DMS53 treated with DMSO at 0.1 percent for 48 hours (cell line): Measurements from ENCODE around the gene EVL.

Experiments
- DNase-seq: peaks from one replicate; lab custom pipeline; 2025; ENCODE audit not compliant: unreplicated experiment; lab: John Stamatoyannopoulos, UW

Gene EVL

GRCh38 chr14:100107236-100107635 is 42.0 kb downstream of the EVL start:
- no peak for DNase-seq

- peak; percentile 36 for DNase-seq
These were observed 43.0 kb downstream of the EVL start for GRCh38 chr14:100108042-100108825.

DNA sequence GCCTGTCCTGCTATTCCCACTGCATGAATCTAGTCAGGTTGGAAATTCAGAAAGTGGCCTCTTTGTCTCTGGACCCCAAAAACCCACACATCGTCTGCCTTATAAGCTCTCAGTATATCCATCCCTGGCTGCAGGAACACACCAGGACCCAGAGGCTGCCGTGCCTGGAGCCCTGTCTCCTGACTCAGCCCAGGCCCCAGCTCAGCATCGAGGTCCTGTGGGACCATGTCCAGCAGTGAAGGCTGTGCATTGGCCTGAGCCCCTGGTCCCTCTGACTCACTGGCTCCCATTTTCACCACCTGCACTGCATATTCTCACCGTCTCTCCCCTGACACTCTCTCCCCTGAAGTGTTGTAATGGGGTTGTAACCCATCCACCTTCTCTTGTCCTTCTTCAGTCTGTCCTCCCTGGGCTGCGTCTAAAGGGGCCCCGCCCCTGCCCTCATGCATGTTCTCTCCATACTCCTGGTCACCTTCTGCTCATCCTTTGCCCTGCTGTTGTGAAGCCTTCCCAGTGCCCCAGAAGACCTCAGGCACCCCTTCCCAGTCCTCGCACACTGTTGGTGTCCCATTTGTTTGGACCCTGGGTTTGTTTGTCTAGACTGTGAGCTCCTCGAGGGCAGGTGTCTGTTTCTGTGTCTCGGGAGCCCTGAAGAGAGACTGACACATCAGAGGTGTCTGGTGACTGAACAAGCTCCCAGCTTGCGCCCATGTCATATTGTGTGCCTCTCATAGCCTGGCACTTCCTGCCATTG is 43.8 kb downstream of the EVL start:
- DNase-seq, result no peak

- DNase-seq, result no peak
These were observed 44.4 kb downstream of the EVL start for GRCh38 chr14:100109594-100109955.

- no peak for DNase-seq
These were observed 45.6 kb downstream of the EVL start for GRCh38 chr14:100110816-100111215.

DNA sequence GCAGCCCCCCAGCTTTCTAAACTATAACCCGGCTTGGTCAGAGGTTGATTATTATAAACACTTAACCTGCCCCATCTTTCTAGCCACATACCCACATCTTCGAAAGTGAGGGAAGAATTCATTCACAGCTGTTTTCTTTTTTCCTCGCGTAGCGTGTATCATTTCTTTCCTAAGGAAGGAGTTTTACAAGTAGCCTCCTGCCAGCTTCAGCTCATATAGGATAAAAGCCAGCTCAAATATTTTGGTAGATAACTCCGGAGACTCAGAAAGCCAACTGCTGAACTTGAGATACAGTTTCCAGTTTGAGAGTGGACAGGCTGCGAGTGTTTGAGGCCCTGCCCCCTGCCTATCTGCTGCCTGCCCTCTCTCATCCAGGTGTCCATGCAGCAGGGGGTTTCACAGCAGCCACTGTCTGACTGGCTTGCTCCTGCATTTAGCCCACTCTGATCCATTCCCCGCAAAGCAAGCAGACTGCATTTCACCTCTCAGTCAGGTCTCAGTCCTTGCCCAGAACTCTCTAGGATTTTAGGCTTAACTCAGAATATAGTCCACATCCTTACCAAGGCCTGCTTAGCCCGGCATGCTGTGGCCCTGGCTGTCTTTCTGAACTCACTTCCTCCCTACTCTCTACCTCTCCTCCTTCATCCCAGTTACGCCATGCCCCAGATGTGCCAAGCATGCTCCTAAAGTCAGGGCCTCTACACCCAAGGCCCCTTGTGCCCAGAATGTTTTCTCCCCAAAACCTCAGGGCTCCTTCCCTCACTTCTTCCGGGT is 46.9 kb downstream of the EVL start:
- DNase-seq, result no peak

DNA sequence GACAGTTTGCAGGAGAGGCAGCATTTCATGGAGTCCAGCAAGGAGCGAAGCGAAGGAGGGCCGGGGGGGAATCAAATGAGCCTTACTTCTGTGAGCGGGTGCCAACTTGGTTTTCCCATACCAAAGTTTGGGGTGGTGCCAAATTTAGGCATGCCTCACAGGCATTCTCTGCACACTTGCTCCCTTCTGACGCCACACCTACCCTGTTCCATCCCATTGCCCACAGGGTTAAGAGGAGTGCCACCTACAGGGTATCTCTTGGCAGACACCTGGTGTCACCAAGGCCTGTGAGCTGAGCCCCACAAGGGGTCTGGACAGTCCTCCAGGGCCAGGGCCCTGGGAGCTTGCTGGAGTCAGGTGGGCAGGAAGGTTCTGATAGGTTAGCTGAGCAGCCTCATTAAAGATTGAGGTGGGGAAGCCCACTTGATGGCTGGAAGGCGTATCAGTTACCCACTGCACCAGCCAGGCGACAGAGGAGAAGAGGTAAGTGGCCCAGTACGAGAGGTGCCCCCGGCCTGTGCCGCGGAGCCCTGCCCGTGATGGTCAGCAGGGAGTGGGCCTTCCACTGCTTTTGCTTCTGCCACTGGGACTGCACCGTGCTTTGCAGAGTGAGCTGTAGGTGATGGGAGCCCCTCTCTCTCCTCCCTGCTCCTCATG is 49.0 kb downstream of the EVL start:
- DNase-seq, result no peak

DNA sequence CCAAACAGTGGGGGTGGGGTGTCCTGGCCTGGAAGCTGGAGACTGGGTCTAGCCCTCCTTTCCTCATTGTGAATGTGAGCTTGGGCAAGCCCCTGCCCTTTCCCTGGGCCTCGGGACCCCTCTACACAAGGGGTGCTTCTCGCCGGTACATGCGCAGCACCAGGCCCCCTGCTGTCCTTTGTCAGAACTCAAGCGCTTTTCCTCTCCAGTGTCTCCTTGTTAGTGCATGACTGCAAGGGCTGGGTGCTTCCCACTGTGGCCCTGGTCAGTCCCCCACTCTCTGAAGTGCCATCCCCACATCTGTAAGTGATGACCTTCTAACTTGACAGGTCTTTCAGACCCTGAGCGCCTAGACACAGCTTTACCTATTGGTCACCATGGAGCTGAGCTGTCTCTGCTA is 50.0 kb downstream of the EVL start:
- no peak for DNase-seq

GRCh38 chr14:100115726-100116125 is 50.5 kb downstream of the EVL start:
- DNase-seq, result no peak

DNA sequence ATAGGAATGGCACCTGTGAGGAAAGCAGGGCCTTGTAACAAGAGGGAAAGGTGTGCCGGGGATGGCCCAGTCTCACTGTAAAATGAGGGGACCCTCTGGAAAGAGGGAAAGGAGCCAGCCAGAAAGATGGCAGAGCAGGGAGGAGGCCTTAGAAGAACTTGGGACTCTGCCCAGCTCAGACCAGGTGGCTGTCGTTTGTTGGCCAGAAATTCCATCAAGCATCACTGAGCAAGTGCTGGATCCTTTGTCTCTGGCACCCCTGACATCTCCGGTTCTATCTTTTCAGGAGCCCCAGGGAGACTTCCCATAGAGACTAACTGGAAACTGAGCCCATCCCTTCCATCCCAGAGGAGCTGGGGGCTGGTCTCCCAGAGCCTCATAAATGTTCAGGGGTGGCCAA is 50.9 kb downstream of the EVL start:
- DNase-seq, result no peak

- no peak for DNase-seq
These were observed 51.8 kb downstream of the EVL start for GRCh38 chr14:100117026-100117425.

DNA sequence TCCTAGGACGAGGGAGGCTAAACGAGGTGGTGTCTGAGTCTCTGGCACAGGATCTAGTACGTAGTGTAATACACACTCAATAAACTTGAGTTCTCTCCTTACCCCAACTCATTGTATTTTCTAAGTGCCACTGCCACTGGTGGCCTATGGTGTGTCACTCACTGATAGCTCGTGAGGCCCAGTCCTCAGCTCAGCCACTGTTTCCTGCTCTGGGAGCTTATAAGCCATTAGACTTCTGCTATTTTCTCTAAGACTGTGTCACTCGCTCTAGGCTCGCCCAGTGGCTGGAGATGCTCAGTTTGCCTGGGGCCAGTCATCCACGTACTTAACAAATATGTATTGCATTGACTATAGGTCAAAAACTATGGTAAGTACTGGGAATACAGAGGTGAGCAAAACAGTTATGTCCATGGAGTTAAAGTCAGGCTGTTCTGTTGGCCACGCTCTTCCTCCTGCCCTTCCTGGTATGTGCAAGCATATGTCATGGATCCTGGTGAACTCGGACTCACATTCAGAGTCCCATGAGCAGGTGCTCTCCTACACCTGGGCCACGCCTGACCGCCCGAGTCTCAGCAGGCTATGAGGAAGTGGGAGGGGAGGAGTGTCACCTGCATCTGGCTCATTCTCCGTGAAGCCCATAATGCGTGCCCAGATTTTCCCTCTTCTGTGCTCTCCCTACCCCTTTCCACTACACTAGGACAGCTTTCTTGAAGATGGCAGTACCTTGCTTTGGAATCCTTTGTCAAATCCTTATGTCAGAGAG is 52.6 kb downstream of the EVL start:
- peak; percentile 36 for DNase-seq

DNA sequence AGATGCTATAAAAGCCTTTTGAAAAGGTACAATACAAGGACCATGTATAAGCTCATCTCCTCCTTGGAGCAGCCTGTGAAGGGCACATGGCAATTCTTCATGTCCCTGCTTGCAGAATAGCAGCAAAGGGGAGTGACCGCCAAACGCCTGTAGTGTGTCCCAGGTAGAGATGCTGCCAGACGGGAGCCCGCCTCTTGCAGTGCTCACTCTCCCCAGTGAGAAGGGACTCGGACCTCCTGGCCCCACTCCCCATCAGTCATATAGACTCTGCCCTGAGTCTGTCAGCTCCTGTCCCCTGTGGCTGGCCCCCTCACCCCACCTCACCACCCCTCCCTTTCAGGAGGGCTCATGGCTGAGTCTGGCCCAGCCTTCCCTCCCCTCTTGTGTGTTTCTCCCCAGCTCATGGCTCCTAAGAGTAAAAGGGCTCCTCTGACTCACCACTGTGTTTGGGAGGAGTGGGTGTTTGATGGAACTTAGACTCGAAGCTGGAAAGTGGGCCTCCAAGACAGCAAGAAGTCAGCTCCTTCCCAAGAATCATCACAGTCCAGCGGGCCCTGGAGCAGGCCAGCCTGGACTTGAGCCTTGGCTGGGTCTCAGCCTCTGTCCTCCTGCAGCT is 53.3 kb downstream of the EVL start:
- no peak for DNase-seq

GRCh38 chr14:100119251-100119650 is 54.0 kb downstream of the EVL start:
- DNase-seq, result no peak

GRCh38 chr14:100120522-100121269 is 55.5 kb downstream of the EVL start:
- no peak for DNase-seq

DNA sequence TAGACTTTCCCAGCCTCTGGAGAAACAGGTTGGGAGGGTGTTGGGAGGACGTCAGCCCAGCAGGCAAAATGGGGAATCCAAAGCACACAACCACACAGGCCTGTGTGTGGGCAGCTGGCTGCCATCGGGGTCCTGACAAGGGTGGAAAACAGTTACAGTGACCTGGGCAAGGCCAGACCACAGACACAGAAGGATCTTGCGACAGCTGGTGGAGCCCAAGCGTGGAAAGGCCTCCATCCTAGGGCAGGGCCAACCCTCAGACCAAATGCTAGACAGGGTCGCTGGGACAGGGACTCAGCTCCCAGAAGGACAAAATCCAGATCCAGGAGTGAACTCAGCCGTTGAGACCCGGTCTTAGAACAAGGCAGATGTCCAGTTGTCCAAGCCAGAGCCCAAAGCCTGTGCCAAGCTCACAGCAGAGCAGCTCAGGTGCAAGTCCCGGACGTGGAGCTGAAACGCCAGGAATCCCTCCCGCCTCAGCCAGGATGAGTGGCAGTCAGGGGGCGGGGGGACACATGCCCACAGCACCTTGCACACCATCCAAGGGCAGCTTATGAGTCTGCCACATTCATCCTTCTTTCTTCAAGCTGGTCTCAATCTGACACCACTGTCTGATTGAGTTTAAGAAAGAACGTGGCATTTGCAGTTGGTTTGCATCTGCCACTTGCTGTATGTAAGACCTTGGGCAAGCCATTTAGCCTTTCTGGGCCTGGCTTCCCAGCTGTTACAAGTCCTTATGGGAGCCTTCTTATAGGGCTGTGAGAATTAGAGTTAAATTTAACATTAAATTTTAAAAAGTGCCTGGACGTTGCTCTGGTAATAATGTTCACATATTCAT is 56.6 kb downstream of the EVL start:
- no peak for DNase-seq

- no peak for DNase-seq
These were observed 57.4 kb downstream of the EVL start for GRCh38 chr14:100122481-100123223.

DNA sequence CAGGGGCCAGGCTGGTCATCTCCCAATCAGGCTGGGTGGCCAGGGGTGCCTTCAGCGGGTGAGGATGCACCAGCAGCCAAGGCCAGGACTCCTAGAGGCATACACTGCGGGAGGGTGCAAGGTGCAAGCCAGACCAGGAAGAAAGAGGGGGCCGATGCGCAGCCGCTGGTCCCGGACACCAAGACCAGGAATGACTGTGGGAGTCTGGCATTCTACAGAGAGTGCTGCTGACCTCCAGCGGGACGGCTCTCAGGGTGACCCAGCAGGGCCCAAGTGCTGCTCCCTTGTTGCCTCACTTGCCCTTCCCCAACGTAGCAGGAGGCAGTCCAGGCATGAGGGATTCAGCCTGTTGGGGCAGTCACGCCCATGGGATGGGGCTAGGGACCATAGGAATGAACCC is 58.4 kb downstream of the EVL start:
- no peak for DNase-seq
